ENCODE measurements around the gene HIPK1.

The HIPK1 gene

DNA sequence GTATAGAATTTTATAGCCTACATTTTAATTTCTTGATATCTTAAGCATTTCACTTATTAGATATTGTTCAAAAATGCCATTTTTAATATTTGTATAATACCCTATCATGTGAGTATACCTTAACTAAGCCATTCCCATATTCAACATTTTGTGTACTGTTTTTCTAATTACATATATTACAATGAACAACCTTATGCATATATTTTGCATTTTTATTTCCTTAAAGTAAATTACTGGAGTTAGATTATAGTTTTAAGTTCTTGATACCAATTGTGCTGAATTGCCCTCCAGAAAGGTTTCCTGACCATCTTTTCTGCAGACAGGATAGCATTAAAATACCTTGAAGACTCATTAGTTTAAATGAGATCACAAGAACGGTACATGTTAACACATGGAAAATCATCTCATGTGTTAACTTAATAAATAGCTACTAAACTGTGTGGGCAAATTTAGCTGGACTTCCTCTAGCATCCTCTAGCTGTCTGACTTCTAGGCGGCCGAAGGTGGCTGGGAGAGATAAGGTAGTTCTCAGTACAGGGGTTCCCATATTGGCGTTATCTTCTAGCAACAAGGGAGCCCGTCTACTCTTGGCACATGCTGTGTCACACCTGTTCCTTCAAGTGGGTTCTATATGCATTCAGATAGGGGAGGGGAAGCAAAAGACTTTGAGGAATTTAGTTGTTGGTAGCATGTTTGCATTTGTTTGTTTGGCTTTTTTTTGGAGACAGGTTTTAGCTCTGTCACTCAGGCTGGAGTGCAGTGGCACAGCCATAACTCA is 15.0 kb upstream of the HIPK1 start:
- no peak for DNase-seq

DNA sequence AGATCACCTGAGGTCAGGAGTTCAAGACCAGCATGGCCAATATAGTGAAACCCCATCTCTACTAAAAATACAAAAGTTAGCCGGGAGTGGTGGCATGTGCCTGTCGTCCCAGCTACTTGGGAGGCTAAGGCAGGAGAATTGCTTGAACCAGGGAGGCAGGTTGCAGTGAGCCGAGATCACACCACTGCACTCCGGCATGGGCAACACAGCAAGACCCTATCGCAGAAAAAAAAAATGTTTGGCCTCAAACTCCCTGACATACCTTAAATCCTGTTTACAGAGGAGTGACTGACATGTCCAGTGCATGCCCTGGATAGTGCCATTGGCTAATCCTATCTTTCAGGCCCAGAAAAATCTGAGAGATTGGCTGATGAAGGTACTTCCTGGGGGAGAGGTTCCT is 12.2 kb upstream of the HIPK1 start:
- no peak for DNase-seq

DNA sequence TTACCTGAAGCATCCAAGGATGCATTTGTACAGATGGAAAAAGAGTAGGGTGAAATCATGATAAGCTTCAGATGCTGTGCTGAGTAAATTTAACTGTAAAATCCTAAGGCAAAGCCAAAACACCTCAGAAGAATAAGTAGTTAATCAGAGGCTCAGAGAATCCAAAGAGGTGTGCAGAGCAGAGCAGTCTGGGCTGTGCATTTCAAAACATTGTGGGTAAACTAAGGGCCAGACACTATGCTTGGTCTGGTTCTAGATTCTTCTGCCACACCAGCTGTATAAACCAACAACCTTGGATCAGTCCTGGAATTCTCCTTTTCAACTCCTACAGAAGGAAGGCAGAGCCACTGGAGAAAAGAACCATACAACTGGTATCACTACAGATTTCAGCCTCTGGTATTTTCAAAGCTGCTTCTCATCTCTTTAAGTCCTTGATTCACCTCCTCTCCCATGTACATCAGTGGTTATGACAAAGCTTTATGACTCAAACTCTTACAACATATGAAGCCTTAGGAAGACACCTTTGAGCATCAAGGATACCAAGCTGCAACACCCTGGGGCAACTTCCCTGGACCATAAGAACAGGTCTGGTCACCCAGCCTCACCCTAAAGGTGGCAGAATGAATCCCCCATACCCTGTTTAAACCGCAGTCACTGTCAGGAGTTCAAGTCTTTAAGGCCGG is 11.6 kb upstream of the HIPK1 start:
- no peak for DNase-seq

DNA sequence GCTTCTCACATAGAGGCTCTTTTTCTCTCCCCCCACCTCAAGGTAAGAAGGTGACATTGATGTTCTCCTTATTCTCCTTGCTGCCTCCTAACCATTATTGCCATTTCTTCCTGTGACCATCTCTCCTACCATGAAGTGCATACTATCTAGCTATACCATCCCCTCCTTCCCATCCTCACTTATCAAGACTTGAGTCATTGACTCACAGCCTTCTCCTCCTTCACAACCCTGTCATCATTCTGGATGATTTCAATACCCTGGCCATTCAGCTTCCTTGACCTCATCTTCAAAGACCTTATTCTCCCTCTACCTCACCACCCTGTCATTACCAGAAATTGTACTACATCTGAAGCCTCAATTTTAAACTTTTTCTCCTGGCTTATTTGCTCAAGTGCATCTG is 10.9 kb upstream of the HIPK1 start:
- DNase-seq = no peak

DNA sequence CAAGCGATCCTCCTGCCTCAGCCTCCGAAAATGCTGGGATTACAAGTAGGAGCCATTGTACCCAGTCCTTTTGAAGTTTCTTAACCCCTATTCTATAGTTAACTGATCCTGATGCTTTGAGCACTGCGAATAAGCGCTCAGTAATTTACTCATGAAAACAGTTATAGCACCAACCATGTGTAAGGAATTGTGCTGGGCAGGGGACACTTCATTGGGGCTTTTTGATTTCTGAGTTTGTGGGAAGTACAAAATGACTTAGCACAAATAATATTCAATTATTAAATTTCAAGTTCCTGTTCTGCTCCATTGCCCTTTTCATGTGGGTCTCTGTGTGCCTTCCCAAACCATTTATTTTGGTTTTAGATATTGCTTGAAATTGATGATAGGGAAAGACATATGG is 6.2 kb upstream of the HIPK1 start:
- no peak for DNase-seq

DNA sequence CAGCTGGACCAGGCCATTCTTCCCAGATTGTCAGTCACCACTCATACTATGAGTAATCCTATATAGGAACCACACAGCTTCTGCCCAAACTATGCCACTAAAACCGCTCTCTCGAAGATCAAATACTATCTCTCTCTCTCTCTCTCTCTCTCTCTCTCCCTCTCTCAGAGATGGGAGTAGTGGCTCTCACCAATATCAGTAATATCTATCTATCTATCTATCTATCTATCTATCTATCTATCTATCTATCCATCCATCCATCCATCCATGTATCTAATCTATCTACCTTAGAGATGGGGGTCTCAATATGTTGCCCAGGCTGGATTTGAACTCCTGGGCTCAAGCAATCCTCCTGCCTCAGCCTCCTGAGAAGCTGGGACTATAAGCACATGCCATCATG is 4.7 kb upstream of the HIPK1 start:
- DNase-seq = no peak

DNA sequence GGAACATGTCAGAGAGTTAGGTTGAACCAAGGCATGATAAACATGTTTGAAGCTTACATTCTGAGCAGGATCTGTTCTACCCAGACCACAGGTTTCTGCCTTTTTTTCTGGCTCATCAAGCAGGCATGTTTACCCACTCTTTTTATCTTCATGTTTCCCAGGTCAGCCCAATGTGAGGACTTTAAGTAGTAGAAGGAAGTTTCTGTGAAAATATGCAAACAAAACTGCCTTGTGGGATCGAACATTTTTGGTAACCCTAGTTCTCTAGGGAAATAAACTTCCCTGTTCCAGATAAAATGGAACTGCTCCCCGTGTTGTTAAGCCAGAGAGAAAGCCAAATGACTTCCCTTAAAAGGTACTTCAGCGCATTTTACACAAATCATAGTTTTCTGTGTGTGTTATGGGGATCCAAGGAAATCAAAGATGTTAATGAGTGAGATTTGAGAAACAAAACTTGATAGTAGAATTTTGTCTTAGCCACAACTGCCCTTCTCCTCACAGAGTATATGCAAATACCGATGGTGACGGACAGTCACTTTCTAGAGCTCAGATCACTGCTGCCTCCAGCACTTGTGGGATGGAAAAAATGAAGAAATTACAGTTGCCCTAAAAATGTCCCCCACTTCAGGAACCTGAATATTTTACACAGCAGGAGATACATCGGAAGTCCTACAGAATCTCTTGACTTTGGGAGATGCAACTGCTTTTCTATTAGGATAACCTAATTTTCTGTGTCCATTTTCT is 765 bp upstream of the HIPK1 start:
- no peak for DNase-seq

DNA sequence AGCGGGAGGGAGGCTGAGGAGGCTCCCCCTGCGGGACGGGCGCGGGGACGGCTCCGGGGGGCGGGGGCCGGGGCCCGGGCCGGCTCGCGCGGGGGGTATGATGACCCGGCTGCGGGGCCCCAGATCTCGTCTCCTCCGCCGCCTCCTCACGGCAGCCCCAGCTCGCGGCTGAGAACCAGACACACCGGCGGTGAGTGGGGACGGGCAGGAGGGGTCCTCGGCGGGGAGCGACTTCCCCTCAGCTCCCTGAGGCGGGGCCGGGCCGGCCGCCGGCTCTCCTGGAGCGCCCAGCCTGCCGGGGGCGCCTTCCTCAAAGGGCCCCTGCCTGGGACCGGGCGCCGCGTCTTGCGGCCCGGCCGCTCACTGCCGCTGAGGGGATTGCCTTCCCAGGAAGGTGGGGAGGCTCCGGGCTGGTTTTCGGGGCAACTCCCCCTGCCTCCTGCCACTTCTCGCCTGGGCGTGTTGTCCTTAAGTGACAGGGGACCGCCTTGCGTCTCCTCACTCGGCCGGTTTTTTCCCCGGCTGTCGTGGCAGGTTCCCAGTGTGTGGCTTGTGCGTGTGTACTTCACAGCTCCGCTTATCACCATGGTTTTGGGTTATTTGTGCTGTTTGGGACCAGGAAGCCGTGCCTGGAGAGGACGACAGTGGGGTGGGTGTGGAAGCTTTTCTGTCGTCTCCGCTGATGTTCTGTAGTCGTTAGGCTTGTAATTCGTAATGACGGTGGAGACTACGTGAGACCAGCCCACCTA is 800 bp downstream of the HIPK1 start:
- no peak for DNase-seq

DNA sequence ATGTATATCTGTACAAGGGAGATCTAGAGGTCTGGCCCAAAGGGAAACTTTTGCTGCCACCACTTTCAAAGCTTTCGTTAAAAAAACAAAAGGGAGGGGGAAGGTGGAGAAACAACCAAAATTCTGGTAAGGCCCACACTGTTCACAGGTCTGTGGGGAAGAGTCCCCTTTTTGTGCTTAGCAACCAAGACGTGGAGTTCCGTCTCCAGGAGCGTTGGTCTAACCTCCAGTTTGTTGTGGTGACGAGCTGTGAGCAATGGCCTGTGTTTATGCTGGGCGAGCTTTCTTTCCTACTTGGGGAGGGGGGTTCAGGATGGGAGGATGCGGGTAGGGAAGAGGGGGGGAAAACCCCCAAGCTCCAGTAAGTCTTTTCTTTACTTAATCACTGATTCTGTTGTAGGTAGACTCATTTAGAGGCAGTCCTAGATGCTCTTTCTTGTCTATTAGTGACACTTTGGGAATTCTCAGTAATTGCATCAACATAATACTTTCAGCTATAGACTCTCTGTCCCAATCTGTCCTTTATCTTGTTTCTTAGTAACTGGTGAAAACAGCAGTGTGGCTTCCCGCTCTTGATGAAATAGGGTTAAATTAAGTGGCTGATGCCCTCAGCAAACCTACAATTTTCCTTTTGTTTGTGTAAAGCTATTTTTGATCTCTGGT is 1.5 kb downstream of the HIPK1 start:
- no peak for DNase-seq

DNA sequence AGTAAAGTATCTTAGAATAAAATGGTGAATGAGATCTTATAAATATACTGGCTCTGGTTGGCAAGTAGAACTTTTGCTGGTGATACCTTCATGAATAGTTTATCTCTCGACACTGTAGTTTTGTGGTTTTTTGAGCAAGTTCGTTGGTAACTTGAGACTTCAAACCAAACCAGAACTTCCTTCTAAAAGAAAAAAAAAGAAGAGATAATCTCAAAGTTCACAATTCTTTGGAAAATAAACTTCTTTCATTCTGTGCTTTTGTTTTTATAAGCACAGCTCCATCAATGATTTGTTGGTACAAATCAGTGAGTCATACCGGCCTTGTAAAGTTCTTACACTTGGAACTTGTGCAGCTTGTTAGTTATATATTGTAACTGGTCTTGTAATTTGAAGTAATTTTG is 2.3 kb downstream of the HIPK1 start:
- no peak for DNase-seq

DNA sequence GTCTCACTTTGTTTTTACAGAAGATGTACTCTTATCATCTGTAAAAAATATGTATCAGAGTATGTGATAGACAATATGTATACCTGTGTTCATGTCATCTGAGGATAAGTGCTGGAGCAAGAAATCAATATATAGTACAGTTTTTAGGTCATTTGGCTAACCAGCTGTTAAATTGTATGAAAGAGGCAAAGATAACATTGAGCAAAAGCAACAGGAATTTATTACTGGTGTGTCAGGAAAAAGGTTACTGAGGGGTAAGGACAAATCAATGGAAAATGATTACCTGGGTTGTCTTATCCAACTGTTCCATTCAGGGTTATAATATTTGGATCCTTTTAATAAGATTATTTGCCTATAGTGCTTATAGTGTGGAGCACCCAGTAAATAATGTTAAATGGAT is 4.9 kb downstream of the HIPK1 start:
- DNase-seq = no peak

DNA sequence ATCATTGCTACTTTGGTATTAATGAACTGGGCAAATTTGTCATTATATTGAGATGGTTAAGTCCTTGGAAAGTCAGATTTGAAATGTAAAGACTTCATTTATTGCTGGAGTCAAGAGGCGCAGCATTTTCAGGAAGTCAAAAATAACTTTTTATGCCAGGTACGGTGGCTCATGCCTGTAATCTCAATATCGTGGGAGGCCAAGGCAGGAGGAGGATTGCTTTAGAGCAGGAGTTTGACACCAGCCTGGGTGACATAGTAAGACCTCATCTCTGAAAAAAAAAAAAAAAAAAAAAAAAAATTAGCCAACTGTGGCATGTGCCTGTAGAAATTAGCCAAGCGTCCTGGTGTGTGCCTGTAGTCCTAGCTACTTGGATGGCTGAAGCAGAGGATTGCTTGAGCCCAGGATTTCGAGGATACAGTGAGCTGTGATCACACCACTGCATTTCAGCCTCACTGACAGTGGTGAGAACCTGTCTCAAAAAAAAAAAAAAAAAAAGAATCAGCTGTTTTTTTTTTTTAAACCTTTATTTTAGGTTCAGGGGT is 5.5 kb downstream of the HIPK1 start:
- no peak for DNase-seq

DNA sequence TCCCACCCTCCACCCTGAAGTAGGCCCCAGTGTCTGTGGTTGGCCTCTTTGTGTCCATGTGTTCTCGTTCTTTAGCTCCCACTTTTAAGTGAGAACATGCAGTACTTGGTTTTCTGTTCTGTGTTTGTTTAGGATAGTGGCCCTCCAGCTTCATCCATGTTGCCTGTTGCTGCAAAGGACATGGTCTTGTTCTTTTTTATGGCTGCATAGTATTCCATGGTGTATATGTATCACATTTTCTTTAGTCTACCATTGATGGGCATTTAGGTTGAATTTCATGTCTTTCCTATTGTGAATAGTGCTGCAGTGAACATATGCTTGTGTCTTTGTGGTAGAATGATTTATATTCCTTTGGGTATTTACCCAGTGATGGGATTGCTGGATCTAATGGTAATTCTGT is 6.1 kb downstream of the HIPK1 start:
- DNase-seq = no peak

DNA sequence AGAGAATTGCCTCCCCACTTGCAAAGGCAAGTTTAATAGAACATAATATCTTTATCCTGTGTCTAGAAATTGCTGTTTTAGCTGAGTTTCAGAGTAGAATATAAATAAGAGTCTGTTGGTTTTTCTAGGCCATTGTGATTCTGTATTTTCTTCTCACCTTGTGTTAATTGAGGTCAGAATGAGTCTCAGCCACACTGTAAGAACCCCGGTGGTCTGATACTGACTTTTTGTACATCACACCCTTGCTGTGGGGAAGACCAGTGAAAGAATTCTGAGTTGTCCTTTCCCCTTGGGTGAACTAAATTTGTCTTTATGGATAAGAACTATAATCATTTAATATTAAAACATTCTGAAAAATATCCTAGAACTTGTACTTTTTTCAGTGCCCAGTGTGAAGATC is 6.8 kb downstream of the HIPK1 start:
- DNase-seq = no peak

DNA sequence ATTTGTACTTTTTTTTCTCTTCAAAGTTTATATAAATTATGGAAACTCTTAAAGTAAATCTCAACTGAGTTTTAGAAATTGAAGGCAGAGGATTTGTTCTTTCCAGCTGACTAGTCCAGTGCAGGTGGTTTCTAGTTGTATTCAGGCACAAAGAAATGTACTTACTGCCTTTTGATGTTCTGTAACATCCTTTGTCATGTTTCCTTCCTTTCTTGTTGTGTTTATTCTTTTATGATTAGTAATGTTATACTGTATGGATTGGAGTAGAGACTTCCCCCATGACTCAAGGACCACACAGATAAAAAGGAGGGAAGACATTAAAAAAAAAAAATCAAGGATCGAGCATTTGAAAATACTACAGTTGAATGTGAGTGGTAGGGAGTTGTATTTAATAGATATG is 8.0 kb downstream of the HIPK1 start:
- DNase-seq = no peak

DNA sequence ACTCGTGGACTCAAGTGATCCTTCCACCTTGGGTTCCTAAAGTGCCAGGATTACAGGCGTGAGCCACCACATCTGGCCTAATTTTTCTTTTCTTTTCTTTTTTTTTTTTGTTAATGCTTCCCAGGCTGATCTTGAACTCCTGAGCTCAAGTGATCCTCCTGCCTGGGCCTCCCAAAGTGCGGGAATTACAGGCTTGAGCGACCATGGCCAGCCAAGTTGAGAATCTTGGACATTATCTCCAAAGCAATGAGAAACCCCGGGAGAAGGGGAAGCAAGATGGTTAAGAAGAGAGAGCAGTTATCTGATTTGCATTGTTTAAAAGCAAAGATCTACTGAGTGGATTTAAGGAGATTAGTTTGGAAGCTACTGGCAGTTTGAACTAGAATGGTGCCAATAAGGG is 9.1 kb downstream of the HIPK1 start:
- no peak for DNase-seq

DNA sequence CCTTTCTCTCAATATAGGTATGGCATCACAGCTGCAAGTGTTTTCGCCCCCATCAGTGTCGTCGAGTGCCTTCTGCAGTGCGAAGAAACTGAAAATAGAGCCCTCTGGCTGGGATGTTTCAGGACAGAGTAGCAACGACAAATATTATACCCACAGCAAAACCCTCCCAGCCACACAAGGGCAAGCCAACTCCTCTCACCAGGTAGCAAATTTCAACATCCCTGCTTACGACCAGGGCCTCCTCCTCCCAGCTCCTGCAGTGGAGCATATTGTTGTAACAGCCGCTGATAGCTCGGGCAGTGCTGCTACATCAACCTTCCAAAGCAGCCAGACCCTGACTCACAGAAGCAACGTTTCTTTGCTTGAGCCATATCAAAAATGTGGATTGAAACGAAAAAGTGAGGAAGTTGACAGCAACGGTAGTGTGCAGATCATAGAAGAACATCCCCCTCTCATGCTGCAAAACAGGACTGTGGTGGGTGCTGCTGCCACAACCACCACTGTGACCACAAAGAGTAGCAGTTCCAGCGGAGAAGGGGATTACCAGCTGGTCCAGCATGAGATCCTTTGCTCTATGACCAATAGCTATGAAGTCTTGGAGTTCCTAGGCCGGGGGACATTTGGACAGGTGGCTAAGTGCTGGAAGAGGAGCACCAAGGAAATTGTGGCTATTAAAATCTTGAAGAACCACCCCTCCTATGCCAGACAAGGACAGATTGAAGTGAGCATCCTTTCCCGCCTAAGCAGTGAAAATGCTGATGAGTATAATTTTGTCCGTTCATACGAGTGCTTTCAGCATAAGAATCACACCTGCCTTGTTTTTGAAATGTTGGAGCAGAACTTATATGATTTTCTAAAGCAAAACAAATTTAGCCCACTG is 11.5 kb downstream of the HIPK1 start:
- no peak for DNase-seq

DNA sequence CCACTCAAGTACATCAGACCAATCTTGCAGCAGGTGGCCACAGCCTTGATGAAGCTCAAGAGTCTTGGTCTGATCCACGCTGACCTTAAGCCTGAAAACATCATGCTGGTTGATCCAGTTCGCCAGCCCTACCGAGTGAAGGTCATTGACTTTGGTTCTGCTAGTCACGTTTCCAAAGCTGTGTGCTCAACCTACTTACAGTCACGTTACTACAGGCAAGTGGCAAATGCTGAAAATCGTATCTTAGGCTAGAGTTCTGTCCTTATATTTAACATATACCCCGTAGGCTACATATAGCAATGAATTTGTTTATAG is 12.1 kb downstream of the HIPK1 start:
- DNase-seq = no peak

DNA sequence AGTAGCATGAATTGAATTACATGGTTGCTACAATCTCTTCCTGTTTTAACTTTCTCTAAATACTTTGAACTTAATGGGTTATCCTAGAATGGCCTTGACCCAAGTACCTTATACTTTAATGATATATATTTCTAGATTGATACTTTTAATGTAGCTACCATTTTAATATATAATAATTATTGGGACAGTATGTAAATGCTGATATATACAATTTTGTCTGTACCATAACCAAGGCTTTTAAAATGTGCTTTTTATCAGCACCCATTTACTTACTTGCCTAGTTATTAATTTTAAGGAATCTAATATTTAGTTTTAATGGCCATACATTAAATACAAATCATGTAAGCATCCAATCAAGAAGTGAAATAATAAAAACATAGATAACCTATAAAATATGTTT is 13.4 kb downstream of the HIPK1 start:
- no peak for DNase-seq

DNA sequence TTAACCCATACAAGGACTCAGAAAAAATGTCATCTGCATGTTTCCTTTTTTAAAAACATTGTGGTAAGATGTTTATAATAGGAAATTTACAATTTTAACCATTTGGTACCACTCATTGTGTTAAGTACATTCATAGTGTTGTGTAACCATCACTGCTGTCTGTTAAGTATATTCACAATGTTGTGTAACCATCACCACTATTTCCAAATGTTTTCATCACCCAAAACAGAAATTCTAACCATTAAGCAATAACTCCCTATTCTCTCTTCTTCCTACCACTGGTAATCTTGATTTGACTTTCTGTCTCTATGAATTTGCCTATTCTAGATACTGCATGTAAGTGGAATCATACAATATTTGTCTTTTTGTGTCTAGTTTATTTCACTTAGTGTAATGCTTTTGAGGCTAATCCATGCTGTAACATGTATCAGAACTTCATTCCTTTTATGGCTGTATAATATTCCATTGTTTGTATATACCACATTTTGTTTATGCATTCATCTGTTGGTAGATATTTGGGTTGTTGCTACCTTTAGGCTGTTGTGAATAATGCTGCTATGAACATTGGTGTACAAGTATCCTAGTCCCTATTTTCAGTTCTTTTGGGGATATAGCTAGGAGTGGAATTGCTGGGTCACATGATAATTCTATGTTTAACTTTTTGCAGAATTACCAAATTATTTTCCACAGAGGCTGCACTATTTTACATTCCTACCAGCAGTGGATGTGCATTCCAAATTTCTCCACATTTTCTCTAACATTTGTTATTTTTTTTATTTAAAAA is 14.1 kb downstream of the HIPK1 start:
- no peak for DNase-seq

DNA sequence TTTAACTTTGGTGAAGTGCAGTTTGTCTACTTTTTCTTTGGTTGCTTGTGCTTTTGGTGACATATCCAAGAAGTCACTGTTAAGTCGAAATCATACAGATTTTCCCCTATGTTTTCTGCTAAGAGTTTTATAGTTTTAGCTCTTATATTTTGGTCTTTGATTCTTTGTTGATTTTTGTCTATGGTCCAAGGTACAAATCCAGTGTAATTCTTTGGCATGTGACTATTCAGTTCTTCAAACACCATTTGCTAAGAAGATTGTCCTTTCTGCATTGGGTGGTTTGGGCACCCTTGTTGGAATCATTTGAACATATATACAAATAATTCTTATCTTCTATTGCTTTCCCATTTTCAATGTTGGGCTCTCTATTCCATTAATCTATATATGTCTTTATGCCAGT is 16.2 kb downstream of the HIPK1 start:
- DNase-seq = no peak

Data from NCI-H1417 treated with DMSO at 0.1 percent for 48 hours (cell line).